Activated CD8-positive, alpha-beta memory T cell treated with anti-CD3 and anti-CD28 coated beads for 48 hours (primary cell): ENCODE measurements around the gene PLA2G4F.

ENCODE experiments used
- DNase-seq, 3 experiments: peaks; one replicate each; pipeline ENCODE4 v3.0.0-alpha.2; 2020; ENCODE audit warnings: low read depth in 2 of 3, low spot score in 2 of 3

PLA2G4F gene

DNA sequence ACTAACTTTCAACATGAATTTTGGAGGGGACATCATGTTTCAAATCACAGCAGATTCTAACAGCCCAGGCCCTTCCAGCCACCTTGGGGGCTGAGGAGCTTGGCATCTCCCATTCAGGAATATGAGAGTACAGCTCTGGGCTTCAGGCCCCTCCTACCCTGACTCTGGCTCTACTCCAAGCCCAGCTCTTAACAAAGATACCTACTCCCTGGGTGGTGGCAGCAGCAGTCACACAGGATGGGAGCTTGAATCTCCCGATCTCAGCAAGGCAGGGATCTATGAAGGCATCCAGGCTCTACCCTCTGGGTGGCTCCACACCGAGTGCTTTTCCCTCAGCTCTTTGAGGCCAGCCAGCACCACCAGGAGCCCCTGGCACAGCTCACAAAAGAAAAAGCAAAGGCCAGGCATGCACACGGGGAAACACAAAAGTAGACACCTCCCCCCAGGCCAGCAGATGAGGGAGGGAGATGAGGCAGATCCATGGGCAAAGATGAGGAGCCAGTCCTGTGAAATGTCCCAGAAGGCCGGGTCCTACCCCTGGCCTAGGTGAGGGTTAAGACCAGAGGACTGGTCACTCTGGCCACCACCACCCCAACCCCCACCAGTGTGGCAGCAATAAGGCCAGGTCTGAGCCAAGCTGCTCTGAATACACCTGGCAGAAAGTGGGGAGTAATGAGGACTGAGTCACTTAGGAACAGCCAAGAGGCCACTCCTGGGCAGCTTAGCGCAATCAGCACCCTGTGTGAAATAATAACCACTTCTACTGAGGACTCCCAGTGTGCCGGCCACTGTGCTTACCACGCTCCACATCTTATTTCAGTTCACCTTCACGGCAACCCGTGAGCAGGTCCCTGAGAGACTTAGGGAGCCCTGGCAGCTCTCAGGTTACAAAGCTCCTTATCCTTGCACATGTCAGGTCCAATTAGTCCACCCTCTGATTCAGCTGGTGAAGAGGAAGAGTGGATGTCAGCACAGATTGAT lies 24.3 kb downstream of the PLA2G4F start:
- DNase-seq, result no peak

DNA sequence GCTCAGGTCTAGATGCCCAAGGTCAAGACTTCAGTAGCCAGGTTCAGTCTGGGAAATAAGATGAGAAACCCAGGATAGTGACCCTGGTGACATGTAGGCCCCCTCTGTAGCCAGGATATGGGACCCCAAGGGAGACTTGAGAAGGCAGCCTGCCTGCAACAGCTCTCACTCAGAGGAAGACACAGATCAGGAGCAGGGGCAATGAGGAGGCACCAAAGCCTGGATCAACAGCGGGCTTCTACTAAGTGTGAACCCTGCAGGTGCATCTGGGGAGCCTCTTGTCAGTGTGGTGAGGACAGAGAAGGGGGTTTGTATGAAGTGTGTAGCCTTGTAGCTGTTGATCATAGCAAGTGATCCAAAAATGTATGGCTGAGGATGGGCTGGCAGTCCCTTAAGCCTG lies 25.4 kb downstream of the PLA2G4F start:
- DNase-seq, result no peak

DNA sequence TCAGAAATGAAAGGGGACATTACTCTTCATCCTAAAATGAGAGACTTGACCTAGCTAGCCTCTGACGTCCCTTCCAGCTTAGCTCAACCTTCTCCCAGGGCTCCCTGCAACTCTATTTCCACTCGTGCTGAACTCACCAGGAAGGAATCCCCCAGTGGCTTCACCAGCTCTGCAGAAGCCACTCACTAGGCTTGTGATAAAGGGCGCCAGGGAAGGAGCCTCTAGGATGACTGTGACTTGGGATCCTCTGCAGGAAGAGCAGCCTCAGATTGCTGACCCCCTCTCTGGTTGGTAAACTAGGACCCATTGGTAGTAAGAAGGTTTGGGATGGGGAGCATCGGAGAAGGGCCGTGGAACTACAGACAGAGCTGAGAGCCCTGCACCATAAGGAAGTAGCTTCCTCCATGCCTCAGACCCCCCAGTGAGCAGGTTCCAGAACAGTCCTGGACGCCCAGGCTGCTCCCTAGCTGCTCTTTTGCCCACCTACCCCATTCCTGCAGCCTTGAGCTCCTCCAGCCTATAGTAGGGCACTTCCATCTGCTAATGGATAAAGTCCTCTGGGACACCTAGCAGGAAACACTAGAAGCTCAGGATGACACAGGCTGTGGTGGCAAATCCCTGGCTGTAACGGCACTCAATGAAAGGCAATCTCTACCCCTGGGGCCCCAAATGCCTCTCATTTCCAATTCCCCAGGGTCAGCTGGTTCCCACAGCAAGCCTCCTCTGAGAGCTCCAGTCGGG lies 26.0 kb downstream of the PLA2G4F start:
- no peak for DNase-seq

DNA sequence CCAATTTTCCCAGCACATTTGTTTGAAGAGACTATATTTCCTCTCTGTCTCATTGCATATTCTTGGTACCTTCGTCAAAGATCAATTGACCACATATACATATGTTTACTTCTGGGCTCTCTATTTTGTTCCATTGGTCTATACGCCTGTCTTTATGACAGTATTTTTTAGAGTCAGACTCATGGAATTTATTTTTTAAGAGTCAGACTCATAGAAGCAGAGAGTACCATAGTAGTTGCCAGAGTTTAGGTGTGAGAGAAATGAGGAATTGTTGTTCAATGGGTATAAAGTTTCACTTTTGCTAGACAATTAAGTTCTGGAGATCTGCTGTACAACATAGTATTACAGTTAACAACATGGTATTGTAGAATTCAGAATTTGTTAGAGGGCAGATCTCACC lies 27.1 kb downstream of the PLA2G4F start:
- DNase-seq, result no peak

DNA sequence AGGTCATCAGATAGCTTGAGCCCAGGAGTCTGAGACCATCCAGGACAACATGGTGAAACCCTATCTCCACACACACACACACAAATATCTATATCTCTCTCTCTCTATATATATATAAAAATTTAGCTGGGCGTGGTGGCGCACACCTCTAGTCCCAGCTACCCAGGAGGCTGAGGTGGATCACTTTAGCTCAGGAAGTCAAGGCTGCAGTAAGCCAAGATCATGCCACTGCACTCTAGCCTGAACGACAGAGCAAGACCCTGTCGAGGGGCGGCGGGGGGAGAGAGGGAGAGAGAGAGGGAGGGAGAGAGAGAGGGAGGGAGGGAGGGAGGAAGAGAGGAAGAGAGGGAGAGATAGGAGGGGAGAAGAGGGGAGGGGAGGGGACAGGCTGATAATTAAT lies 28.0 kb downstream of the PLA2G4F start:
- no peak for DNase-seq

GRCh38 chr15:42123546-42123945 lies 32.9 kb downstream of the PLA2G4F start:
- DNase-seq, result no peak

- DNase-seq, result no peak
Observed at GRCh38 chr15:42121682-42122081, 34.8 kb downstream of the PLA2G4F start.

- DNase-seq, result no peak
Observed at GRCh38 chr15:42121021-42121420, 35.4 kb downstream of the PLA2G4F start.

DNA sequence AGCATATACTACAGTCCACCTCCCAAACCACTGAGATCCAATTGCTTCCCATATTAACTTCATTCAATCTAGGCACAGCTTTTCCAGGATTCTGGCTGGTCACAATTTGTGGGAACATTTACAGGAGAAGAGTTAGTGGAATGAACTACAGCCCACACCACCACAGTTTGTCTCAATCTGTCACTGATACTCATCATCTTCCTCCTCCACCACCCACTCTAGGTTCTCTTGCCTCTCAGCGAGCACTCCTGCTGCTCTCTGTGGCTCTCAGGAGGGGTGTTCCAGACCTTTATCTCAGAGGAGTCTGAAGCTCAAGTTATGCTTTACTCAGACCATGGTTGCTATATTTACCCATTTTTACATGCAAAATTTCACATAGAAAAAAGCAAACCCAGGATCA lies 36.2 kb downstream of the PLA2G4F start:
- no peak for DNase-seq

DNA sequence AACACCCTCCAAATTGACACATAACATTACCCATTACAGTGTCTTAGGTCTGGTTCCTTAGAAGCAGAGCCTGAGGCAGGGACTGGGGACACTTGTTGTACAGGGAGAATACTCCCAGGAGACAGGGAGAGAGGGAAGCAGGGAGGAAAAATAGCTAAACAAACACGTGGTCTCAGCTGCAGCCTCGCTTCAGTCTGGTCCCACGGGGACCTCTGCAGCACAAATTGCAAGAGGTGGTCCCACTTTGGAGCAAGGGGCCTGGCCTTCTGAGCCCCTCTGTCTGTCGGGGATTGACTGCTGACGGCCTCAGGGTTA lies 37.0 kb downstream of the PLA2G4F start:
- DNase-seq, result no peak

GRCh38 chr15:42118650-42119445 lies 37.6 kb downstream of the PLA2G4F start:
- no peak for DNase-seq

DNA sequence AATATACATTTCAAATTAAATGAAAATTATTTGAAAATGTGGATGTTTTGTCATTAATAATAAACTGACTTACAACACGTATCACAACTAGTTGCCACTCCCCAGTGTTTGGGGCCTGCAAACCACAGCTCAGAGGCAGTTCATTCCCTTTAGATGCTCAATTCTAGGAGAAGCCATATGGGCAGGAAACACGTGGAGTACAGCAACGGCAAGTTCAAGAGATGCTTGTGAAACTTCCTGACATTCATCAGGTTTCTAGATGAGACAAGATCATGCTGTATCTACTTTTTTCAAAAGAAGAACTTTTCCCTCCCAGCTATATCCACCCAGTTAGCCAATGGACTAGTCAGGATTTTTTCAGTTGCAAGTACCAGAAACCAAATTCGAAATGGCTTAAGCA lies 44.5 kb downstream of the PLA2G4F start:
- no peak for DNase-seq

- DNase-seq, result no peak
Observed at GRCh38 chr15:42110367-42110766, 46.1 kb downstream of the PLA2G4F start.

DNA sequence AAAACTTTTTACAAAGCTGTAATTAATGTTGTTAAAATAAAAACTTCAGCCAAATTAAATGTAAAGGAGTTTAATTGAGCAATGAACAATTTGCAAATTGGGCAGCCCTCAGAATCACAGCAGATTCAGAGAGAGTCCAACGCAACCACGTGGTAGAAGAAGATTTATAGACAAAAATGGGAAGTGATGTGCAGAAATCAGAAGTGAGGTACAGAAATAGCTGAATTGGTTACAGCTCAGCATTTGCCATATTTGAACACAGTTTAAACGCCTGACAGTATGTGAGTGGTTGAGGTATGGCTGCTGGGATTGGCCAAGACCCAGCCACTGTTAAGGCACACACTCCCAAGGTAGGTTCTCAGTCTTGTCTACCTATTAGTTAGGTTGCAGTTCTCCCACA lies 47.6 kb downstream of the PLA2G4F start:
- DNase-seq, result no peak

DNA sequence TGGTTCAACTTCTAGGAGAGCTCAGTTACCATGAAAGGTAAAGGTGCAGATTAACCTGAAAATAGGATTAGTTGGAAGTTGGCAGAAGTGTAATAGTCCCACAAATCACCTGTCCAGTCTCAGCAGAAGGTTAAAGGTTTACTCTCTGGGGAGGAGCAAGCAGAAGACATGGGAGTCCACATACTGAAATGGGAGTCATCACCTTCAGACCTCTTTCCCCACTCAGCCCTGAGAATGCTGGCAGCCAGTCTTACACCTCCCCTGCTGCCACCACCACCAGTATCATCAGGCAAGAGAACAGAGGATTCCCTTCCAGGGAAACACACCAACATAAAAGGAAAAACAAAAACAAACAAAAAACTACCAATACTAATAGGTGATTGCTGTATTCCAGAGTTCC lies 48.2 kb downstream of the PLA2G4F start:
- no peak for DNase-seq

- peak in 1 of 3 experiments; percentile 15 for DNase-seq
Observed at GRCh38 chr15:42107473-42107872, 49.0 kb downstream of the PLA2G4F start.

GRCh38 chr15:42106288-42106687 lies 50.1 kb downstream of the PLA2G4F start:
- no peak for DNase-seq

DNA sequence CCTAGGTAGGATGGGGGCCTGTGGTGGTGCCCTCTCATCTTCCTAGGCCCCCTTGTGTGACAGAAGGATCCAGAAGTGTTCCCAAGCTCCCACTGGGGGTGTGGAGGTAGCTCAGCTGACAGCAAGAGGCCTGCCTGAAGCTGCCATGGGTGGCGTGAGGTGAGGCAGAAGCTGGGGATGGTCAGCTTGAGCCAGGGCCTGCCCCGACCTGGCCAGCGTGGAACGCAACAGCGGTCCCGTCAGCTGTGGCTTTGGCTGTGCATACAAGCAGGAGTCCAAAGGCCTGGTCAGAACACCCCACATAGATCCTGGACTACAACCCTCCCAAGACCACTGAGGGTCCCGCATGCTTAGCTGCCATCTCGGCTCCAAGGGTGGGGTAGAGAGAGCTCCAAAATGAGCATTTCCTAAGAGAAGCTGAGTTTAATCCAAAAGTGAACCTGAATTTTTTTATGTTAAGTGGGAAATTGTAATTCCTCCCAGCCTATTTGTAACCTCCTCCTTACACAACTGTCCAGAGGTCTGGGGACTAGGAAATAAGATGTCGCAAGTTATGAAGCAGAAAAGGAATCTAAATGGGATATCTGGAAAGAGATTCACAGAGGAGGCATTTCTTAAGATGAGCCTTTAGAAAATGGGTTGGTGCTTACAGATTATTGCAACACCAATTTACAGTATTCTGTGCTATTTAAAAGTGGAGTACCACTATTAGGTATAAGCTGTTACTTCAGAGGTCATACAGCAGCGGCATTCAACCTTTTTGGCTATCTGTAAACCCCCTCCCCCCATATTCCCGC lies 52.1 kb downstream of the PLA2G4F start:
- no peak for DNase-seq

GRCh38 chr15:42102646-42103235 lies 53.7 kb downstream of the PLA2G4F start:
- no peak for DNase-seq

GRCh38 chr15:42101861-42102260 lies 54.6 kb downstream of the PLA2G4F start:
- no peak for DNase-seq
